Loucy (cell line): ENCODE data around the gene GJB3.
A peak's percentile ranks its signal among the peaks of the same experiment; 100 is the strongest.

Source experiments
- CTCF ChIP-seq: fragments of 200-600 bp; sonication (generic); conservative IDR thresholded peaks from 2 replicates; pipeline ENCODE4 v1.5.1; 2014; ENCODE audit warnings: mild to moderate bottlenecking, antibody characterized with exemption, low read length
- EZH2phosphoT487 ChIP-seq: fragments of 200-600 bp; IDR thresholded peaks from 2 replicates; pipeline ENCODE4 v1.6.1; 2018; ENCODE audit warnings: antibody characterized with exemption, mild to moderate bottlenecking, moderate library complexity, borderline replicate concordance

GRCh38 chr1:34787461-34788420 lies 6.7 kb downstream of the GJB3 start:
- TF ChIP-seq CTCF (peak; percentile 56), EZH2phosphoT487 (no peak)
